H54 (cell line): ENCODE measurements around the gene GRAMD4.
A peak's percentile ranks its signal among the peaks of the same experiment; 100 is the strongest.

ENCODE experiments used
- DNase-seq: peaks from one replicate; pipeline ENCODE4 v3.0.0; 2011; ENCODE audit warnings: low spot score, mixed read lengths; ENCODE audit not compliant: insufficient read length
- FAIRE-seq: peaks from 3 replicates; lab custom pipeline; 2011; peaks lifted over from hg19 to GRCh38; lab: Jason Lieb, UNC
- POLR2A ChIP-seq: IDR thresholded peaks from 2 replicates; pipeline ENCODE4 v1.6.1; 2011; ENCODE audit warnings: low read depth, mild to moderate bottlenecking, low read length

GRAMD4 gene

DNA sequence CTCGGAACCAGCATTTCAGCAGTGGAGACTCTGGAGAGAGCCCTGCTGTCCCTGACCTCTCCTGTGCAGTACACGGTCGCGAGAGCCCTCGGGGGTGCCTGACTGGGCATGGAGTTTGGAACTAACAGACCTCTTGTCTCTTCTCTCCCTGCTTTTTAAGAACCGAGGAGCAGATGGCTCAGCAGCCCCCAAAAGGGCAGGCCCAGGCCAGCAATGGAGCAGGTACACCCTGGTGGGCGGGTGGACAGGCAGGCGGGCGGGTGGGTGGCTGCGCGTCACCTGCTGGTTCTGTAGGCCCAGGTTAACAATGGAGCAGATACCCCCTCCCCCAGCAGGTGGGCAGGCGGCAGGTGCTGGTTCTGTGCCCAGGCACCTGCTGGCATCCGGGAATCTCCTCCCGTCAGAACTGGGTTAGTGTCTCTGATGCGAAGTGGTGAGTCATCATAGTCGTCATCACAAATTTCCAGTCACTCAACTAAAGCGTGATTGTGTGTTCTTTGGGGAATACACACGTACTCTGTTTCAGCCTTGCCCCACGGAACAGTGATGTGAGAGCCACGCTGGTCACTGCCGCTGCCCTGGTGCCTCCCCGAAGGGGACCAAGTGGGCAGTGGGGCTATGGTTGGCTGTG lies 41.1 kb downstream of the GRAMD4 start:
- DNase-seq = peak; percentile 86
- FAIRE-seq = peak; percentile 91
- TF ChIP-seq POLR2A = no peak

DNA sequence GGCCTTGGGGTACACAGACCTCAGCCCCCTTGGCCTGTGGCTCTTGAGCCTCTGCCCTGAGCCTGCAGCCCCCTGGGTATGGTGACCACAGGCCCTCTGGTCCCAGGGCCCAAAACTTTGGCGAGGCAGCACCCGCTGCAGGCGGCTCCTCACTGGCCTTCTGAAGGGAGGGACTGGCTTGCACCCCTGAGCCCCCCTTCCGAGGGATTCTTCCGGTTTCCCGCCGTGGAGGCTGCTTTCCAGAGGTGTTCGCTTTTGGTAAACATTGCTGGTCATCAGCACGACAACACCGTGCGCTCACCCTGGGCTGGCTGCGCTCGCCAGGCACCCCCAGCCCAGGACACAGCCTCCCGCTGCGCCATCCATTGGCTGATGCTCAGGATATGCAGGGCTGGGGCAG lies 42.0 kb downstream of the GRAMD4 start:
- no peak for FAIRE-seq
- TF ChIP-seq POLR2A = no peak
- no peak for DNase-seq

DNA sequence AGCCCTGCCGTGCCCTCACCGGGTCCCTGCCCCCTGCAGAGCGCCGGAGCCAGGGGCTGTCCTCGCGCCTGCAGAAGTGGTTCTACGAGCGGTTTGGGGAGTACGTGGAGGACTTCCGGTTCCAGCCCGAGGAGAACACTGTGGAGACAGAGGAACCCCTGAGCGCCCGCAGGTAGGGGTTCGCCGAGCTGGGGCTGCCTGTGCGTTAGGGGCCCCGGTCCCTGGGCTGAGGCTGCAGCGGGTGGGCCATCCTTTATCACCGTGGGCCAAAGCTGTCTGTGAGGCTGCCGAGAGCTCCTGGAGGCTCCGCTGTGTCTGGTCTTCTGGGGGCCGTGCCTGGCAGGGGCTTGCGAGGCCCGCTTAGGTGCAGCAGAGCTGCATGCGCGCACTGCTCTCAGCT lies 42.8 kb downstream of the GRAMD4 start:
- no peak for TF ChIP-seq POLR2A
- FAIRE-seq (no peak), DNase-seq (no peak)

DNA sequence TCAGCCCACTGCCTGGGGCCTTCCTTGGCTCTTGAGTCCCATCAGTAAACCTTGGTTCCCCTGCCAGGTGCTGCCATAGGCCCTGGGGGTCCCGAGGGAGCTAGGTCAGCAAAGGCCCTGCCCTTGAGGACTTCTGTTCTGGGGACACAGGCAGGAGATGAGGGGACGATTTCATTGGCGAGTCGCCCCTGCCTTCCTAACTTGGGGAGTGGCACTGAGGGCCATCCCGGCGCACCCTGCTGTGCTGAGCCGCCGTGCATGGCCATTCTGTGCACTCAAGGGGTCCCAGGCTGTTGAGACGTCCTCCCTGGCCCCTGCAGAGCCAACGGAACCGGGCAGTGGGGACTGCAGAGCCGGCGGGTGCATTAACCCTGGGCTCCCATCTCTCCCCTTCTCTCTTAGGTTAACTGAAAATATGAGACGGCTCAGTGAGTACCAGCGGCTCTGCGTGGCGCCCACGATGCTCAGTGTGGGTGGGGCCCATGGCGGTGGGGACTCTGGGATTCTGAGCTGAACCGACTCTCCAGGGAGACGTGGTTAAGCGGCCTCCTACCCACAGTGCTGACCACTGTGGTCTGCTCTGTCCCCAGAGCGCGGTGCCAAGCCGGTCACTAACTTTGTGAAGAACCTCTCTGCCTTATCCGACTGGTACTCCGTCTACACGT lies 43.4 kb downstream of the GRAMD4 start:
- no peak for FAIRE-seq
- TF ChIP-seq POLR2A = no peak
- no peak for DNase-seq

DNA sequence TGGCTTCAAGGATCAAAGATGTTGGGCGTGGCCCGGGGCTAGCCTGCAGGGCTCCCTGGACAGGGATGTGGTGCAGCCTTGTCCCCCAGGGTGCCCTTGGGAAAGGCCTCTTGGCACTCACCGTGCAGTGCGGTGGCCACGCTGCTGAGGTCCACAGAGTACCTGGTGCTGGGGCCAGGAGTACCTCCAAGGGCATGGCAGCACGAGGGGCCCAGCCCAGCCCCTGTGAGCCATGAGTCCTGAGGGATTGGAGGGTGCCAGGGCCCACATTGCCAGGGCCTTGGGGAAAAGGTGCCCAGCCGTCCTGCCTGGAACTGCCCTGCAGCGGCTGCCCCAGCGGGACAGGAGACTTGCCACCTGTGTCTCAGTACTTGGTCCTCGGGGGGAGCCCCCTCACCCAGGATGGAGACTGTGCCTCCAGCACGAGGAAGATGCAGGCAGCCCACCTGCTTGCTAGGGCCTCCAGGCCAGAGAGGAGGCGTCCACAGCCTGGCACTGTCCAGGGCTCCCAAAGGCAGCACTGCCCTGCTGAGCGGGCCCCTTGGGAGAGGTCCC lies 44.2 kb downstream of the GRAMD4 start:
- FAIRE-seq (no peak), DNase-seq (no peak)
- TF ChIP-seq POLR2A = no peak

DNA sequence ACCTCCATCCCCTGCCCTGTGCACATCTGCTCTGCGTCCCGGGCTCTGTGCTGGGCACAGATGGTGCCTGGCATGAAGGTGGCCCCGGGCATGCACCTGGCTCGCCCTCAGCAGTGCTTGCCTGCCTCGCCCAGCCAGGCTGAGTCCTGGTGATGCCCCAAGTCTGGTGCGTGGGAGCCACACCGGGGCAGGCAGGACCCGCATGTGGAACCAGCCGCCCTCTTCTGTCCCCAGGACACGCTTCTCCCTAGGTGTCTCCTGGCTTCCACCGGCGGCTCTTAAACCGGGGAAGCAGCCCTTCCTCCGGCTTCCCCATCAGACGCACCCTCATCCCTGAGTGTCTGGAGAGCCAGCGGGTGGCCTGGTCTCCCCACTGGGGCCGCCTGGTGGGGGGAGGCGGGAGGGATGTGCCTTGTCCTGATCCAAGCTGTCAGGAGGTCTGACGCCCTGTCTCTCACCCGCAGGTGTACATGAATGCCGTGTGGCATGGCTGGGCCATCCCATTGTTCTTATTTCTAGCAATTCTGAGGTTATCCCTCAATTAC lies 45.0 kb downstream of the GRAMD4 start:
- no peak for TF ChIP-seq POLR2A
- FAIRE-seq = no peak
- no peak for DNase-seq

DNA sequence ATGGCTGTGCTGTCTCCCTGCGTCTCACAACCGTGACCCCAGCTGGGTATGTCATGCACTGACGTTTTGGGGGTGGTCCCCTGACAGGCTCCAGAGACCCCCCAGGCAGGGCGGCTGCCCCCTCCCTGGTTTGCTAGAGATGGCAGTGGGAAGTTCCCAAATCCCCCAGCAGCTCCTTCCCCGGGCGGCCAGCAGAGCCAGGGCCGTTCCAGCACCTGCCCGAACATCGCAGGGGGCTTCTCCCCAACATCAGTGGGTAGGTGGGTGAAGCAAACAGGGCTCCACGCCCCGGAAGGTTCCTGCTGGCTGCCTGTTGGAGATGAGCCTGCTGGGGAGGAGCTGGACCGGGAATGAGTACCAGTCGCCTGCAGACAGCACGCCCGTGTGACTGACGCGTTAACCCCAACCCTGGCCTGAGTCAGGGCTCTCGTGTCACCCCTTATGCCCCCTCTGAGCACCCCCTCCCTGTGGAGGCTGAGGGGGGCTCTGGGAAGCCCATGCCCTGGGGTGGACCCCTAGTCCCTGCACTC lies 45.6 kb downstream of the GRAMD4 start:
- FAIRE-seq (no peak), DNase-seq (no peak)
- TF ChIP-seq POLR2A = no peak

DNA sequence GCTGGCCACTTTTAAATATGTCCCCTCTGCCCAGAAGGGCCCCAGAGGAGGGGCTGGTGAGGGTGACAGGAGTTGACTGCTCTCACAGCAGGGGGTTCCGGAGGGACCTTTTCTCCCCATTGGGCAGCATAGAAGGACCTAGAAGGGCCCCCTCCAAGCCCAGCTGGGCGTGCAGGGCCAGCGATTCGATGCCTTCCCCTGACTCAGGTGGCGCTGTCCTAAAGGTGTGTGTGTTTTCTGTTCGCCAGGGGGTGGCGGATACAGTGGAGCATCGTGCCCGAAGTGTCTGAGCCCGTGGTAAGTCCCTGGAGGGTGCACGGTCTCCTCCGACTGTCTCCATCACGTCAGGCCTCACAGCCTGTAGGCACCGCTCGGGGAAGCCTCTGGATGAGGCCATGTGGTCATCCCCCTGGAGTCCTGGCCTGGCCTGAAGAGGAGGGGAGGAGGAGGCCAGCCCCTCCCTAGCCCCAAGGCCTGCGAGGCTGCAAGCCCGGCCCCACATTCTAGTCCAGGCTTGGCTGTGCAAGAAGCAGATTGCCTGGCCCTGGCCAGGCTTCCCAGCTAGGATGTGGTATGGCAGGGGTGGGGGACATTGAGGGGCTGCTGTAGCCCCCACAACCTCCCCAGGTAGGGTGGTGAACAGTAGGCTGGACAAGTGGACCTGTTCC lies 46.5 kb downstream of the GRAMD4 start:
- no peak for TF ChIP-seq POLR2A
- DNase-seq (no peak), FAIRE-seq (no peak)

DNA sequence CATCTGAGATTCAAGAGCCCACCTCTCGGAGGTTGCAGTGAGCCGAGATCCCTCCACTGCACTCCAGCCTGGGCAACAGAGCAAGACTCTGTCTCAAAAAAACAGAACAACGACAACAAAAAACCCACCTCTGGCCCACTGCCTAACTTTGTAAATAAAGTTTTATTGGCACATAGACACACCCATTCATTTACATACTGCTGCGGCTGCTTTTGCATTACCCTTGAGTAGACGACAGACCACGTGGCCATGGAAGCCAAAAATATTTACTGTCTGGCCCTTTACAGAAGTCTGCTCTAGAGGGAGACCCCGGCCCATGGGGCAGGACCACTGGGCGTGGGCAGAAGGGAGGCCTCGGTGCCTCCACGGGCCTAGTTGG lies 47.0 kb downstream of the GRAMD4 start:
- TF ChIP-seq POLR2A = no peak
- FAIRE-seq (no peak), DNase-seq (no peak)

DNA sequence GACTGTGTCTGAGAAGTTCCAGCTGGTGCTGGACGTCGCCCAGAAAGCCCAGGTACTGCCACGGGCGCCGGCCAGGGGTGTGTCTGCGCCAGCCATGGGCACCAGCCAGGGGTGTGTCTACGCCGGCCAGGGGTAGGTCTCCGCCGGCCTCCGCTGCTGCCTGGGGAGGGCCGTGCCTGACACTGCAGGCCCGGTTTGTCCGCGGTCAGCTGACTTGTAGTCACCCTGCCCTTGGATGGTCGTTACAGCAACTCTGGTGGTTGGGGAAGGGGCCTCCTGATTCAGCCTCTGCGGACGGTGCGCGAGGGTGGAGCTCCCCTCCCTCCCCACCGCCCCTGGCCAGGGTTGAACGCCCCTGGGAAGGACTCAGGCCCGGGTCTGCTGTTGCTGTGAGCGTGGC lies 47.9 kb downstream of the GRAMD4 start:
- no peak for TF ChIP-seq POLR2A
- FAIRE-seq (no peak), DNase-seq (no peak)

DNA sequence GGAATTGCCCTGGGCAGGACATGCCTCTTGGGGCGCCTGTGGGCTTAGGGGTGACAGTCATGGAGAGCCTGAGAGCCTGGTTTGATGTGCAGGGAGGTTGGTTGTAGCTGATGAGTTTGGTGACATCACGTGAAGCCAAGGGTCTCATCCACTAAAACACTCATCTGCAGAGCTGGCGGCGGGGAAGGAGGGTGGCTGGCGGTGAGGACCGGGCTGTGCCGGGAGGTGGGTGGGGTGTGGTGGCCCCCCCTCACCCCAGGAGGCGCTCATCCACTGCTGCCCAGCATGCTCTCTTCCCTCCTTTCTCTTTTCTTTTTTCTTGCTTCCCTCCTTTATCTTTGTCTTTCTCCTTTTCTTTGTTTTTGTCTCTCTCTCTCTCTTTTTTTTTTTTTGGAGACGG lies 49.0 kb downstream of the GRAMD4 start:
- no peak for TF ChIP-seq POLR2A
- FAIRE-seq (no peak), DNase-seq (no peak)

DNA sequence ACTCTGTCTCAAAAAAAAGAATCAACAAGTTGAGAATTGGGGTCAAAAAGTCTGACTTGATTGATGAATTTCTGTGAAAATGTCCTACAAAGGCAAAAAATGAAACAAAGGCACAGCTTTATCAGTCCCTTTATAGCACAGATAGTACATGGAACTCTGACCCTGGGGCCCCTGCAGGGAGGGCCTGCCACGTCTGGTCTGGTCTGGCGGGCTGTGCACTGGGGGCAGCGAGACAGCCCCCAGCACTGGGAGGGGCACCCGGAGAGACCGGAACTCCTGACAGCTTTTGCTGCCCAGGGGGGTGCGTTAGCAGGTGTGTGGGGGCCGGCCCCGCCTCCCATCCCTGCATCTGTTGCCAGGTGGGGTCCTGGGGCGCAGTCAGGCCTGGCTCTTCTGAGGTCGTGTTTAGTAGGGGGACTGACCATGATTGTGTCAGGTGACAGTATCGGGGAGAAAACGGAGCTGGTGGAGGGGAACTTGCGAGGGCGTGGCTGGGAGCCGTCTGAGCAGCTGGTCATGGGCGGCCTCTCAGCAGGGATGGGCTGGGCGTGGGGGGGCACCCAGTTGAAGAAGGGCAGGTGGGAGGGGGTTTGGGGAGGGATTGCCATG lies 51.7 kb downstream of the GRAMD4 start:
- TF ChIP-seq POLR2A = no peak
- DNase-seq = no peak

DNA sequence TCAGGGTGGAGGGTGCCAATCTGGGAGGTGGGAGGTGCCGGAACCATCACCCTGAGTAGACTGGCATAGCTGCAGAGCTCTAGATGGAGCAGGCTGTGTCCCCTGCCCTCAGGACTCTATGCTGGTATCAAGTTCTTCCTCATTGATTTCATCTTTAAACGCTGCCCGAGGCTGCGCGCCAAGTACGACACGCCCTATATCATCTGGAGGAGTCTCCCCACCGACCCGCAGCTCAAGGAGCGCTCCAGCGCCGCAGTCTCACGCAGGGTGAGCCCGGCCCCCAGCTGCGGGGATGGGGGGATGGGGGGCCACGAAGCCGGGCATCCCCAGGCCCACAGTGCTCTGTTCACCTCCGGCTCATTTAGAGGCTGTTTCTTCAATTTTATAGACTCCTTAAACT lies 52.5 kb downstream of the GRAMD4 start:
- DNase-seq = no peak
- no peak for TF ChIP-seq POLR2A
- no peak for FAIRE-seq

More for the DNA sequence above, 51.7 kb downstream of the GRAMD4 start:
- FAIRE-seq = no peak
